Loucy (cell line): Measurements from ENCODE around the gene GLIPR1.
"Not testable (repeated sequence)": the region's sequence is repeated elsewhere in the genome, so short reads cannot be mapped to it uniquely, and the experiment has no call there.

Experiments
- H2AFZ ChIP-seq: fragments of 200-600 bp; sonication (generic); 2 replicates; pipeline ENCODE4 v1.6.0; 2016; ENCODE audit warnings: antibody characterized with exemption, mild to moderate bottlenecking, low read length, moderate library complexity
- H3F3A ChIP-seq: fragments of 200-600 bp; 2 replicates; pipeline ENCODE4 v1.6.0; 2016; ENCODE audit warnings: antibody characterized with exemption, low read depth, mild to moderate bottlenecking
- H3K27me3 ChIP-seq: fragments of 200-600 bp; sonication (generic); 2 replicates; pipeline ENCODE4 v1.6.1; 2014; ENCODE audit warnings: low read length, mild to moderate bottlenecking; ENCODE audit not compliant: insufficient read depth, poor library complexity, severe bottlenecking
- H3K36me3 ChIP-seq: fragments of 200-600 bp; sonication (generic); 2 replicates; pipeline ENCODE4 v1.6.1; 2016; ENCODE audit warnings: low read length; ENCODE audit not compliant: insufficient read depth
- H3K4me1 ChIP-seq: fragments of 200-600 bp; sonication (generic); 2 replicates; pipeline ENCODE4 v1.5.1; 2014; ENCODE audit warnings: low read length, mild to moderate bottlenecking; ENCODE audit not compliant: insufficient read depth, poor library complexity, severe bottlenecking
- H3K4me2 ChIP-seq: fragments of 200-600 bp; sonication (generic); 2 replicates; pipeline ENCODE4 v1.6.0; 2014; ENCODE audit warnings: antibody characterized with exemption, low read length, low read depth, mild to moderate bottlenecking; ENCODE audit not compliant: poor library complexity, severe bottlenecking
- H3K4me3 ChIP-seq: fragments of 200-600 bp; sonication (generic); 2 replicates; pipeline ENCODE4 v1.5.1; 2014; ENCODE audit warnings: low read length, mild to moderate bottlenecking, mixed read lengths; ENCODE audit not compliant: poor library complexity, severe bottlenecking
- H3K79me2 ChIP-seq: fragments of 200-600 bp; sonication (generic); 2 replicates; pipeline ENCODE4 v1.6.1; 2014; ENCODE audit warnings: low read length; ENCODE audit not compliant: insufficient read depth
- H3K9ac ChIP-seq: fragments of 200-600 bp; sonication (generic); 2 replicates; pipeline ENCODE4 v1.6.0; 2014; ENCODE audit warnings: mild to moderate bottlenecking, low read depth, low read length, moderate library complexity; ENCODE audit not compliant: poor library complexity, severe bottlenecking
- H3K9me2 ChIP-seq: fragments of 200-600 bp; sonication (generic); replicated peaks from 2 replicates; pipeline ENCODE4 v1.6.1; 2016; ENCODE audit warnings: low read depth, low read length, mixed read lengths
- H3K9me3 ChIP-seq: fragments of 200-600 bp; sonication (generic); 2 replicates; pipeline ENCODE4 v1.6.1; 2014; ENCODE audit warnings: mild to moderate bottlenecking, antibody characterized with exemption, low read length, low read depth; ENCODE audit not compliant: insufficient read depth
- H4K20me1 ChIP-seq: fragments of 200-600 bp; sonication (generic); 2 replicates; pipeline ENCODE4 v1.6.0; 2014; ENCODE audit warnings: antibody characterized with exemption, low read length, mild to moderate bottlenecking; ENCODE audit not compliant: insufficient read depth, poor library complexity, severe bottlenecking
- CTCF ChIP-seq: fragments of 200-600 bp; sonication (generic); conservative IDR thresholded peaks from 2 replicates; pipeline ENCODE4 v1.5.1; 2014; ENCODE audit warnings: mild to moderate bottlenecking, antibody characterized with exemption, low read length
- EZH2phosphoT487 ChIP-seq: fragments of 200-600 bp; IDR thresholded peaks from 2 replicates; pipeline ENCODE4 v1.6.1; 2018; ENCODE audit warnings: antibody characterized with exemption, mild to moderate bottlenecking, moderate library complexity, borderline replicate concordance

GLIPR1 gene

DNA sequence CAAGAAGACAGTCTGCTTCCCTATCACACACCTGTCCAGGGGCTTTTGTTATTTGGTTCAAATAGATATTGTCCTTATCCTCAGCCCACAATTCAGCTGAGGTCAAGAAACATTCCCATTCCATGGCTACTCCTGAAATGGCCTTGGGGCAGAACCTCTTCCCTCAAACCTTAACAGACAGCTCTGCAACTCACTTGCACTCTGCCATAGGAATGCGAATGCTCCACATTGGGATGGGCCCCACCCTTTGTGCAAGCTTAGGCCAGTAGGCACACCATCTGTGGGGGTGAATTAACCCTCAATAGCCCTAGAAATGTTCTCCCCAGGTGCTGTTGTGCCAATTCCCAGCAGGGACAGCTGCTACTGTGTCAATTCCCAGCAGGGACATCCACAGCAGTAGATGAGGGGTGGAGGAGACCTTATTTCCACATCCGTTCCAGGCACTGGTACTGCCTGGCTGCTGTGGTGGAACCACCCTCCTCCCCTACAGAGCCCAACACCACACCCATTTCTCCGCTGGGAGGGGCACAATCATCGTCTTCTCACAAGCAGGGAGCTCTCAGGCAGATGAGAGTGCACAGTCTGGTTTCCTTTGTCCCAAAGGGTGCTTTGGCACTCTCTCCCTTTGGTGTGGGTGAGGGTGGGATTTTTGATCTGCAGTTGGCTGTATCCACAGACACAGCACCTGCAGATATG is 42.3 kb upstream of the GLIPR1 start:
- Histone ChIP-seq H4K20me1 (no peaks in the 10 kb centered on the region), H3K4me1 (no peaks in the 10 kb centered on the region), H3K9me2 (no peaks in the 10 kb centered on the region), H3K79me2 (no peaks in the 10 kb centered on the region), H3K9ac (no peak overlapping the region), H3K27me3 (no peaks in the 10 kb centered on the region), H2AFZ (peak overlapping the region; percentile 0; the same call in 1 of the 2 replicates), H3K9me3 (peaks cover 4% of the 10 kb centered on the region; the same call in 1 of the 2 replicates), H3F3A (no peaks in the 10 kb centered on the region), H3K4me2 (no peak overlapping the region), H3K4me3 (no peak overlapping the region), H3K36me3 (no peaks in the 10 kb centered on the region)
- TF ChIP-seq EZH2phosphoT487: no peak
- no peak for TF ChIP-seq CTCF

DNA sequence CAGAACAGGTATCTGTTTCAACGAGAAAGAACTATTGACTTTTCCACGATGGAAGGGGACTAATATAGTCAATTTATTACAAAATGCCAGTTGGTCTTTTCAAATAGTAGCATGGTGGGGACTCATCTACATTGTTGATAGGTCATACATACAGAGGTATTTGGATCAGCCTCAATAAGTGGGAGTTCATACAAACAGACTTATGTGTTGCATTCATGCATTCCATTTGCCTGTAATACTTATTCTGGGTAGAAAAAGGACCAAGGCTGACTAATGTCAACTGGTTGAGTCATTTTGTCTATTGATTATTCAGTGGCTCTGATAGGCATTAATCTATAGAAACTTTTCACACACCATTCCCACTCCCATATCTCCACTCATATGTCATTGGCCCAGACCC is 41.5 kb upstream of the GLIPR1 start:
- H3K4me2 ChIP-seq: no peak overlapping the region
- no peak for TF ChIP-seq CTCF
- H3K79me2 ChIP-seq: no peaks in the 10 kb centered on the region
- no peaks in the 10 kb centered on the region for H3K27me3 ChIP-seq
- no peaks in the 10 kb centered on the region for H3K9me2 ChIP-seq
- no peaks in the 10 kb centered on the region for H3K36me3 ChIP-seq
- no peak overlapping the region for H3K9ac ChIP-seq
- no peaks in the 10 kb centered on the region for H4K20me1 ChIP-seq
- no peaks in the 10 kb centered on the region for H3F3A ChIP-seq
- no peak overlapping the region for H3K4me3 ChIP-seq
- H3K4me1 ChIP-seq: peaks cover 7% of the 10 kb centered on the region
- peaks cover 4% of the 10 kb centered on the region; the same call in 1 of the 2 replicates for H3K9me3 ChIP-seq
- H2AFZ ChIP-seq: no peak overlapping the region

DNA sequence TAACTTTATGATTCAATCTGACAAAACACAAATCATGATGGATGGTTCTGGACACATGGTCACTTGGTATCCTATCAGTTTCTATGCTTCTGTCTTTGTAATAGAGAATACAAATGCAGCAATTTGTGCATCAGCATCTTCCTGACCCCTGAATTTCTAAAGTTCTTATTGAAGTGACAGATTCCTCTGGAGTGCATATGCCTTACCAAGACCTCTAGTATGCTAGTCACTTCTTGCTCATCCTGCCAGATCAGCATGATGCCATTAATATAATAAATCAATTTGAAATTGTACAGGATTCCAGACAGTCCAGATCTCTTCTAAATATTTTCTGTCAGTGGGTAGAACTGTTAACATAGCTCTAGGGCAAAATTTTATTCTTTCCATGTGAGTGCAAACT is 40.6 kb upstream of the GLIPR1 start:
- no peaks in the 10 kb centered on the region for H3F3A ChIP-seq
- H3K27me3 ChIP-seq: no peaks in the 10 kb centered on the region
- H3K9me3 ChIP-seq: peaks cover 3% of the 10 kb centered on the region; the same call in 1 of the 2 replicates
- TF ChIP-seq CTCF (no peak), EZH2phosphoT487 (no peak)
- H3K9ac ChIP-seq: no peak overlapping the region
- no peaks in the 10 kb centered on the region for H3K9me2 ChIP-seq
- no peaks in the 10 kb centered on the region for H3K79me2 ChIP-seq
- no peak overlapping the region for H3K4me3 ChIP-seq
- peaks cover 13% of the 10 kb centered on the region for H3K4me1 ChIP-seq
- no peak overlapping the region for H2AFZ ChIP-seq
- no peaks in the 10 kb centered on the region for H3K36me3 ChIP-seq
- H4K20me1 ChIP-seq: no peaks in the 10 kb centered on the region
- H3K4me2 ChIP-seq: no peak overlapping the region

DNA sequence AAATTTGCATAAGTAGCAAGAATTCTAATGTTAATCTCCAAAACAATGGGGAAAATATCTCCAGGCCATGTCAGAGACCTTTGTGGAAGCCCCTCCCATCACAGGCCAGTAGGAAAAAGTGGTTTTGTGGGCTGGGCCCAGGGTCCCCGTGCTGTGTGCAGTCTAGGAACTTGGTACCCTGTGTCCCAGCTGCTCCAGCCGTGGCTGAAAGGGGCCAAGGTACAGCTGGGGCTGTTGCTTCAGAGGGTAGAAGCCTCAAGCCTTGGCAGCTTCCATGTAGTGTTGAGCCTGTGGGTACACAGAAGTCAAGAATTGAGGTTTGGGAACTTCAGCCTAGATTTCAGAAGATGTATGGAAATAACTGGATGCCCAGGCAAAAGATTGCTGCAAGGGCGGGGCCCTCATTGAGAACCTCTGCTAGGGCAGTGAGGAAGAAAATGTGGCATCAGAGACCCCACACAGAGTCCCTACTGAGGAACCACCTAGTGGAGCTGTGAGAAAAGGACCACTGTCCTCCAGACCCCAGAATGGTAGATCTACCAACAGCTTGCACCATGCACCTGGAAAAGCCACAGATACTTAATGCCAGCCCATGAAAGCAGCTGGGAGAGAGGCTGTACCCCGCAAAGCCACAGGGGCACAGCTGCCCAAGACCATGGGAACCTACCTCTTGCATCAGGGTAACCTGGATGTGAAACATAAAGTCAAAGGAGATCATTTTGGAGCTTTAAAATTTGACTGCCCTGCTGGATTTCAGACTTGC is 38.7 kb upstream of the GLIPR1 start:
- H3K4me2 ChIP-seq, H3K9ac ChIP-seq: not testable (repeated sequence)
- H3K4me1 ChIP-seq: peaks cover 13% of the 10 kb centered on the region

GRCh38 chr12:75442454-75442853 is 38.1 kb upstream of the GLIPR1 start:
- peaks cover 13% of the 10 kb centered on the region for H3K4me1 ChIP-seq
- H3K27me3 ChIP-seq, H3K9ac ChIP-seq, H3K4me3 ChIP-seq, H3F3A ChIP-seq, H3K36me3 ChIP-seq, H4K20me1 ChIP-seq, H3K79me2 ChIP-seq, H3K9me2 ChIP-seq, H3K4me2 ChIP-seq, H2AFZ ChIP-seq, H3K9me3 ChIP-seq: not testable (repeated sequence)

More for the DNA sequence above, 38.7 kb upstream of the GLIPR1 start:
- not testable (repeated sequence) for H3K27me3 ChIP-seq, H2AFZ ChIP-seq, H3K9me2 ChIP-seq, H4K20me1 ChIP-seq, H3K9me3 ChIP-seq, H3F3A ChIP-seq, H3K4me3 ChIP-seq, H3K79me2 ChIP-seq, H3K36me3 ChIP-seq
